GM19238 (cell line): ENCODE results near the gene MUC5AC.
"Not testable (repeated sequence)": the region's sequence is repeated elsewhere in the genome, so short reads cannot be mapped to it uniquely, and the experiment has no call there.

Experiments used
- DNase-seq: peaks from one replicate; pipeline ENCODE4 v3.0.0; 2011; ENCODE audit warnings: low spot score; ENCODE audit not compliant: insufficient read length

MUC5AC gene

DNA sequence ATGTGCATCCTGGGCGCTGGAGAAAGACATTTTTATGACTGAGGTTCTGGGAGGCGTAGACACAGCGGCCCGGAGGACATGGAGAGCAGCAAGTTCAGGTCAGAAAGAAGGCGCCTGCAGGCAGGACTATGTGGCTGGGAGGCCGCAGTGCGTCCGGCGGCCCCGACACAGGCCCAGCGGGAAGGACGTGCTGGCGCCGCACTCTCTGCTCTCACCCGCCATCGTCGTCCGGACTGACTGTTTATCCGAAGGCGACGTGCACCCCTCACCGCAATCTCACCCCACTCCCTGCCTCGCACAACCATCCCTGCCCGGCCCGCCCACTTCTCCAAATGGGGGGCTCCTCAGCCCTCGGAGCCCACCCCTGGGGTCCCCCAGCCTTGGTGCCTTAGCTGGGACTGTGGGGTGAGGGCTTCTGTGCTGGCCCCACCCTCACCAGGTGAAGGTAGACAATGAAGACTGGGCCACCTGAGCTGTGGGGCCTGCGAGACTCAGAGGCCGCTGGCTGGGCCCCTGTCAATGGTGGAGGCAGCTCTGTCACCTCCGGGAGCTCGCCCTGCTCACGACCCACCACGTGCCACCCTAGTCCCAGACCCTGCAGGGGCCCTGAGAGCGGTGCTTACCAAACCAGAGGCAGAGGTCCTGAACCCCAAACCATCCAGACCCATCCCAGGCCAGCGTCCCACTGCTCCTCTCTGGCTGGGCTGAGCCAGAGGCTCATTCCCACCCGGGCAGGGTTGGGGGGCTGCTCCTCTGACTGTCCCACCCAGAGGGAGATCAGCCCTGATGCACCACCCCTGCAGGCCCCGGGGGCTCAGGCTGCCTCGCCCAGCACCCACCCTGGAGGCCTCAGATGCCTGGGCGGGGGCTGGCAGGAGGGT, 48.9 kb downstream of the MUC5AC start:
- DNase-seq = no peak

DNA sequence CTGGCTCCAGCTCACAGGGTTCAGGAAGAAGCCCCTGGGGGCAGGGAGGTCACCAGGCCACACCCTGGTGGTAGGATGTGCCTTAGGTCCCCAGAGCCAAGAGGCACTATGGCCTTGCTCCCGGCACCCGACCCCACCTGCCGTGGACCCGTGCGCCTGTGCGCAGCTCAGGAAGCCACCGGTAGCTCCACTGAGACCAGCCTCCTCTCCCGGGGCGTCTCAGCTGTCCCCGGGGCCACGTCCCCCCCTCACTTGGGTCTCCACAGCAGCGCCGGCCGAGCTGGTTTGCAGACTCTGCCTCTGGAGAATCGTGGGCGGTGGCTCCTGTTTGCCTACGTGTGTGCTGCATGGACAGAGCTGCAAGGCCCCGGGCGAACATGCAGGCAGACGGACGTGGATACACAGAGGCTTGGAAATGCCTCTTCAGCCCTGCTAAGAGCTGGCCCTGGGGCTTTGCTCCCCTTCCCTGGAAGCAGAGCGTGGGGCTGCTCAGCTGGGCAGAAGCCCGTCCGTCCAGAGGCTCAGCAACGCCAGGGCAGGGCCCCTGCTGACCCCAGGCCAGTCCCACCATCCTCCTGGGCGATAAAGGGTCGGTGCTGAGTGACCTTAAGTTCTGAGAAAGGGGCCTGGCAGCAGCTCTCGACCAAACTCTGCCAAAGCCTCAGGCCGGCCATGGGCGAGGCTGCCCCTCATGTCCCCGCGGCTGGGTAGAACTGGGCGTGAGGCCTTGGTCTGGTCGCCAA, 49.8 kb downstream of the MUC5AC start:
- no peak for DNase-seq

DNA sequence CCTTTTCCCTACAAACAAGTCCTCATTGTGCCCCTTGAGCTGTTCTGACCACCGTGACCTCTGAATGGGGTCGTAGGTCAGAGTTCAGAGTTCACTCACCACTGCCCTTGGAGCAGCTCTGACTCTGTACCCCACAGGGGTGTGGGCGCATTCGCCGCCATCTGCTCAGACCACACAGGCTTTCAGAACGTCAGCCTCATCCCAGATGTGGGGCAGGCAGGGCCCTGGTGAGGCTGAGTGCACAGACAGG, 50.3 kb downstream of the MUC5AC start:
- DNase-seq = no peak

DNA sequence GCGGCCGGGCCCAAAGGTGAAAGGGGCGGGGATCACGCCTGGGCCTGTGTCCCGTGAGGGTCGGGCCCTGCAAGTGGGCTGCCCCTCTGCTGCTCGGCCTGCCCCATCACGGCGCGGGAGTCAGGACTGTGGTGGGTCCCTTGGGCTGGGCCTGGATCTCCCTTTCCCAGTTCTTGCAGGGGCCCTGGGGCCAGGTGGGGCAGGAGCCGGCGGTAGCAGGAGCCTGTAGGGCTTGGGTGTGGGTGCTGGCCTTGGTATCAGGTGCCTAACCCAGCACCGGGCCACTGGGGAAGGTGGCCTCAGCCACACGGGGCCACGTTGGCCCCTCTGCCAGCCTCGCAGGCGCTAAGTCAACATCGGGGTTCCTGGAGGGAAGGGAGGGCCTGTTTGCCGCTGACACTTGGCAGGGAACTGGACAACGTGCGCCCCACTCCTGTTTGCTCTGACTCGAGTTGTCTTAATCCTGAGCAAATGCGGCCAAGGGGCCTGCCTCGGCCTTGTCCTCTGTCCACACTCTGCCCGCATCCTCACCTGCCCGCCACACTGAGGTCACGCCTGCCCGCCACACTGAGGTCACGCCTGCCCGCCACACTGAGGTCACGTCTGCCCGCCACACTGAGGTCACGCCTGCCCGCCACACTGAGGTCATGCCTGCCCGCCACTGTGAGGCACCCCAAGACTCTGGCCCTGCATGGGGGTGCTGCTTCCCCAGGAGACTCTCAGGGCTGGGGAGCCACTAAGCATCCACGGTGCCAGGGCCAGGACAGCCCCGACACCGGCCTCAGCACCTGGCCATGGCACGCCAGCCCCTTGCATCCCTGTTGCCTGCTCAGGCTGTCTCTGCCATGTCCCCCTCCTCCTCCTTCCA, 50.9 kb downstream of the MUC5AC start:
- DNase-seq = no peak

DNA sequence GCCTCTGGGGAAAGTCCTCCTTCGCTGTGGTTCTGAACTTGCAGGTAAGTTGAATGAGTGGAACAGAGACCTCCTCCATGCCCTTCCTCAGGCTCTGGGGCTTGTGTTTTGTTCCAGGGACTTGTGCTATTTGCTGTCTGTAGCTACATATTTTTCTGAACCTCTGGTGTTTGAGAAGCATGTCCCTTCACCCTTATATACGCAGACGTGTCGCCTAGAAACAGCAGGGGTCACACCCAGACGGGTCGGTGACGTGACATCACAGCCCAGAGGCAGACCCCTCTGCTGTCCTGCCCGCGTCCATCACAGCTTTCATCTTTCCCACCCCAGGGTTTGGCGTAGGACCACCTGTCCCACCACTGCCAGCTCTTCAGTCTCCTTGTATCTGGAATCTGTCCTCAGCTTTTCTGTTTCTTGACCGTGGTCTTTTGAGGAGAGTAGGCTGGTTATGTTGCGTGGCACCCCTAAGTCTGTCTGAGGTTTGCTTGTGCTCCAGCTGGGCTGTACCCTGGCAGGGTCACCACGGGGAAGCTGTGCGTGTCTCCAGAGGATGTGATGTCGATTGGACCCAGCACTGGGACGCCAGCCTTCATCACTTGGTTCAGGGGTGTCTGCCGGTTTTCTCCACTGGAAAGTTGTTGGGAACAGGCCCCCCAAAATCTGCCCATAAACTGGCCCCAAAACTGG, 51.8 kb downstream of the MUC5AC start:
- DNase-seq = no peak

DNA sequence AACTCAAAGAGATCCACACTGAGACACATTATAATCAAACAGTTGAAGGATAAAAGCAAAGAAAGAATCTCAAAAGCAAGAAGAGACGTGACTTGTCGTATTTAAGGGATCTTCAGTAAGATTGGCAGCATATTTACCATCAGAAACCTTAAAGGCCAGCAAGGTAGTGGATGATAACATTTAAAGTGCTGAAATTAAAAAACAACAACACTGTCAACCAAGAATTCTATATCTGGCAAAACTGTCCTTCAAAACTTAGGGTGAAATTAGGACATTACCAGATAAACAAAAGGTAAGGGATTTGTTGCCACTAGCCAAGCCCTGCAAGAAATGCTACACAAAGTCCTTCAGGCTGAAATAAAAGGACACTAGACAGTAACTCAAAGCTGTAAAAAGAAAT, 54.1 kb downstream of the MUC5AC start:
- no peak for DNase-seq

DNA sequence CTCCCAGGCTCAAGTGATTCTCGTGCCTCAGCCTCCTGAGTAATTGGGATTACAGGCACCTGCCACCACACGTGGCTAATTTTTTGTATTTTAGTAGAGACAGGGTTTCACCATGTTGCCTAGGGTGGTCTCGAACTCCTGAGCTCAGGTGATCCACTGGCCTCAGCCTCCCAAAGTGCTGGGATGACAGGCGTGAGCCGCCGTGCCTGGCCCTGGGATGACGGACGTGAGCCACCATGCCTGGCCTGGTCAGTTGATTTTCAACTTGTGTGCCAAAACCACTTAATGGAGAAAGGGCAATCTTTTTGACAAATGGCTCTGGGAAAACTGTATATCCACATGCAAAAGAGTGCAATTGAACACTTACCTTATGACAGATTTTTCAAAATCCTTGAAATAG, 58.1 kb downstream of the MUC5AC start:
- not testable (repeated sequence) for DNase-seq

DNA sequence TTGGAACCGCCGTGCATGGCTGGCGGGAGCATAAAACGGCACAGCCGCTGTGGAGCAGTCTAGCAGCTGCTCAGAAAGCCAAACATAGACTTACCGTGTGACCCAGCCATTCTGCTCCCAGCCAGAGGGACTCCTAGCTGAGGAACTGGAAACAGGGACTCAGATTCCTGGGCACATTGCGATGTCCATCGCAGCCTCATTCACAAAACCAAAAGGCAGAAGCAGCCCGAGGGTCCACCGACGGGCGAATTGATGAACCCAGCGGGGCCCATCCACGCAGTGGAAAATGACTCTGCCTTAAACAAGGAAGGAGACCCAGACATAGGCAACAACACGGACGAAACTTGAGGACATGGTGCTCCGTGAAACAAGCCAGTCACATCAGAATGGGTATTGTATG, 59.4 kb downstream of the MUC5AC start:
- DNase-seq = no peak

DNA sequence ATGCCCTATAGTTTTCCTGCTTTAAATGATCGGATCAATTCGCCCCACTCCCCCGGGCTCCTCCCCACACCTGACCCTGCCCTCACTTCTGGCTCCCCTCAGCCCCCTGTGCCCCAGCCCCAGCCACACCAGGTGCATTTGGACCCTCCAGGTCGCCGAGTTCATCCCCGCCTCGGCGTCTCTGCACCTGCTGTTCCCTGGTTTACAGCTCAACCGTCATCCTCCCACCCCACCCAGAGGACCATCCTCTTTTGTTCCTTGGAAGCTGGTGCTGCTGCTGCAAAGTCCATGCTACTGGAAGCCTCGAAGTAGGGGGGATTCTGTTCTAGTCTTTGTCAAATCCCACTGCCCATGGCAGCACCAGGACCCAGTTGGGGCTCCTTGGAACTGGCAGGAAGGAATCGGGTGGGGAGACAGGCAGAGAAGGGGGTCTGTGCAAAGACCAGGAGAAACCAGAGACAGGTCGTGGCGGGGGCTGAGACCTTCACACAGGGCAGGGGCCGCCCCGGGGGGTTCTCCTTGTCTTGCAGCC, 60.6 kb downstream of the MUC5AC start:
- no peak for DNase-seq

DNA sequence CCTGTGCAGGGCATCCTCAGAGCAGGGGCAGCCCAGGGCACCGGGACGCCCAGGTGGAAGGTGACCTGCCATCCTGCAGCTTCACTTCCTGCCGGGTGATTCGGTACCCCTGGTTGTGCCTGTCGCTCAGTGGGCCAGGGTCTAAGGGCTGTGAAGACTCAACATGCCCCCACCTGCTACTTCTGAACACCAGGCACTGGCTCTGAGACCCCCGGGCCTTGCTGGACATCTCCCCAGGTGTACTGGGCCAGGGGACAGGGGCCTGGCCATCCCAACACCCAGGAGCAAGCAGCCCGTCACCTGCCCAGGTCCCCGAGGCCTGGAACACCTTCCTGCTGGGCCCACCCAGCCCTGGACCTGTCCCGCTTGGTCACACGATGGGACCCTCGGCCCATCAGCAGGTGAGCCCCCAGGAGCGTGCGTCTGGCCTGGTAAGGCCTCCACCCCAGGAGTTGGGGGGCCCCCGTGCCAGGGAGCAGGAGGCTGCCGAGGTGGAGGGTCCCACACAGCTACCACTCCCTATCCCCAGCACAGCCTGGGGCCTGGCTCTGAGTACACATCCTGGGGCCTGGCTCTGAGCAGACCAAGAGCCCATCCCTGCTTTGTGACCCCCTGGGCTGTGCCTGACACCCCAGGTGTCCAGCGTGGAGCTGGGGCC, 61.2 kb downstream of the MUC5AC start:
- DNase-seq = no peak

DNA sequence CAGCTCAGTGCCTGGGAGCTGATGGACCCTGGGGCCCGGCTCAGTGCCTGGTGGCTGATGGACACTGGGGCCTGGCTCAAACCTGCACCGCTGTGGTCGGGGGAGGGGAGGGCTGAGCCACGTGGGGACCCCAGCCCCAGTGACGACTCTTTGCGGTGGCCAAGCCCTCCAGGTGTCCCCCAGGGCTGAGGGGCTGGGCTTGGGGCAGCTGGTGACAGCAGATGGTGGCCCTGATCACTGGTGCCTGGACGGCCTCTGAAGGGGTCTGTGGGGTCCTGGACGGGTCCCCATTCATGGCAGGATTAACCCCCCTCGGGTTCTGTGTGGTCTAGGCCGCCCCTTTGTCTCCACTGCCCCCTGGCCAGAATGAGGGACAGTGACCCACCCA, 61.7 kb downstream of the MUC5AC start:
- DNase-seq = no peak

DNA sequence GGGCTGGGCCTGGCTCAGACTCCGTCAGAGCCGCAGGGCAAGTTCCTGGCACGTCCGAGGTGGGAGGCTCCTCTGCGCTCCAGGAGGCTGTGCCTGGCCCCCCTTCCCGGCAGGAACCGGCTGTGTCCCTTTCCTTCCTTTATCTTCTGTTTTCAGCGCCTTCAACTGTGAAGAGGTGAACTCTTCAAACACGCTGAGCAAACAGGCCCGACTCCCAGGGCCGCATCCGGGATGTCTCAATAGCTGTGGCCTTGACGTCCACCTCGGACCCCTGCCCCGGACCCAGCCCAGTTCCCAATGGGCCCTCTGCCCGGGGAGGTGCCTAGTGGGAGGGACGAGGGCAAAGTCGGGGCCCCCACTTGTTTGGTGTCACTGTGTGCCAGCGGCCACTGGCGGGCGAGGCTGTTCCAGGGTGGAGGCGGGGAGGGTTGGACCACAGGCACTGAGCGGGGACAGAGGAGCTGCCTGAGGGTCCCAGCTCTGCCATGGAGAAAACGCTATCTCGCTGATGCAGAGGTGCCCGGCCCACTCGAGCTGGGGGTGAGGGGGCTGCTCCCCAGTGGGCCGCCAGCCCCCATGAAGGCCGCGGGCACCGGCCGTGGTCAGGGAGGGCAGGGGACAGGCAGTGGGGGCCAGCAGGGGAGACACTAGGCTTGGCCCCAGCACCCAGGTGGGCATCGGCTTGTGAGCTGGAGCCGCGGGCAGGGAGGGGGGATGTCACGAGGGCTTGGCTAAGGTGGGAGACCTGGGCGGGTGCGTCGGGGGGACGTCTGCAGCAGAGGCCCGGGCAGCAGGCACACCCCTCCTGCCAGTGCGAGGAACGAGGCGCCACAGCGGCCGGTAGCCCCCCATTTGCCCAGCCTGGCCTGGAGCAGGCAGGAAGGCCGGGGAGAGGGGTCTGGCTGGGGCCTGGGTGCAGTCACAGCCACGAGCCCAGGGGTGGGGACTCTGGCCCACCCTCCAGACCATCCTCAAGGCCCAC, 62.4 kb downstream of the MUC5AC start:
- DNase-seq = no peak

DNA sequence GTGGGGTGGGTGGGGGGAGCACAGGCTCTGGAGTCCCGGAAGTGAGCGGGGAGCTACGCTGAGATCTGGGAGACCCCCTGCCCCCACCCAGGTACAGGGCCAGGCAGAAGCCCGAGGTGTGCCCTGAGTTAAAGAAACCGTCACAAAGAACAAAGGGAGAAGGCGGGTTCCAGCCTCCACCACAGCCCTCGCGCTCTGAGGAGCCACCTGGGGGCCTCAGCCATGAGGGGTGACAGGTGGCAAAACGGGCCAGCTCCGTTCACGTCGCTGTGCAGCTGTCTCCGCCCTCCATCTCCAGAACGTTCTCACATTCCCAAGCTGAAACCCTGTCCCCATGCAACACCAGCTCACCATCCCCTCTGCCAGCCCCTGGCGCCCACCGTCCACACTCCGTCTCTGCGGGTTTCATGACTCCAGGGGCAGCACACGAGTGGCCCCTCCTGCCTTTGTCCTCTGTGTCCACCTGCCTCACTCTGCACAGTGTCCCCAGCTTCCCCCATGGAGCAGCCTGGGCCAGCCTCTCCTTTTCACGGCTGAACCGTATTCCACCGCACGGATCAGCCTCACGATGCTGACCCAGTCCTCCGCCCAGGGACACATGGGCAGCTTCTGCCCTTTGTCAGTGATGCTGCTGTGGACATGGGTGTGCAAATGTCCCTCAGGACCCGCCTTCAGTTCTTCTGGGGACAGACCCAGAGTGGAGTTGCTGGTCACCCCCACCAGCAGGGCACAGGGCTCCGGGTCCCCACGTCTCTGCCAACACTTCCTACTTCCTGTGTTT, 63.4 kb downstream of the MUC5AC start:
- no peak for DNase-seq

DNA sequence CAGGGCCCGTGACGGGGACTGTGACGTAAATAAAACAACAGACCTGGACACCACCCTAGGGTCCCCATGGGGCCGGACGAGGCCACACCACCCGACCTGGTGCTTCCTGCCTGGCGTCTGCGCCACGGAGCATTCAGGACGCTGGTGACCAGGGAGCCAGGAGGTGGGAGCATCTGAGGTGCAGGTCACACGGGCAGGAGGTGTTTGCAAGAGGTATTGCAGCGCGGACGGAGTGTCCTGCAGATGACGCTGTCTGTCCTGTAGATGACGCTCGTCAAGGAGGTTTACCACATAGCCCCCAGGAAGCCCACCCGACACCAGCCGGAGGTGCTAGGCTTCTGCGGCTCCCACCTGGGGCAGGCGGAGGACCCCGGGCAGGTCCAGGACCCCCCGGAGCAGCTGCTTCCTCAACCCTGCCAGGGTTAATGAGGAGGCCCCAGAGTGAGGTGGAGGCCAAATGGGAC, 64.1 kb downstream of the MUC5AC start:
- no peak for DNase-seq

DNA sequence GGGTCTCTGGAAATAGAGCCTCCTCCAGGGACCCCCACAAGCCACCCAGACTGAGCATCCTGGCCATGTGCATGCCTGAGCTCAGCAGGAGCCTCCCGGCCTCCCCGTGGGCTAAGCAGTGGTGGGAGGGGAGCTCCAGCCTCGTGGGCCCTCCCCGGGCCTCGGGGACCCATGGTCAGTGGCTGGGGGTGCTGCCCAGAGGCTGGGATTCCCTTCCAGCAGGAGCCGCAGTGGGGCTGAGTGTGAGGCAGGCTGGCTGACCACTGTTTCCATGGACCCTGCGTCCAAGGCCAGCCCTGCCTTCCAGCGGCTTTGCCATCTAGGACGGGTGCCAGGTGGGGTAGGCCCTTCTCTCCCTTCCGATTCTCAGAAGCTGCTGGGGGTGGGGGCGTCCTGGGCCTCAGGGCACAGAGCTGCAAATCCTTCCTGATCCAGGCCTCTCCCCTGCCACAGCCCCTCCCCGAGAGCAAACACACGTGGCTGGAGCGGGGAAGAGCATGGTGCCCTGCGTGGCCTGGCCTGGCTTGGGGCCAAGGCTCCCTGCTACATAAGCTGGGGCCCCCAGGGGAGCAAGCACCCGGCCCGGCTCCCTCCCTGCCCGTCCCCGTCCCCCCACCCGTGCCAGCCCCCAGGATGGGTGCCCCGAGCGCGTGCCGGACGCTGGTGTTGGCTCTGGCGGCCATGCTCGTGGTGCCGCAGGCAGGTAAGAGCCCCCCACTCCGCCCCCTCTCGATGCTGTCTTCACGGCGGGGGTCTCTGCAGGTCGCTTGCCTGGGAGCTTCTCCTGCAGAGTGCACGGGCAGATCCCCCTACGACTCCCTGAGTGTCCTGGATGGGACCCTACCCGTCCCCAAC, 65.0 kb downstream of the MUC5AC start, which contains the start of gene MUC5B:
MUC5B (plus strand) TSS at position 576 of the 855 bp plus-strand sequence; CDS start at position 634, 58 bp downstream.
- no peak for DNase-seq

DNA sequence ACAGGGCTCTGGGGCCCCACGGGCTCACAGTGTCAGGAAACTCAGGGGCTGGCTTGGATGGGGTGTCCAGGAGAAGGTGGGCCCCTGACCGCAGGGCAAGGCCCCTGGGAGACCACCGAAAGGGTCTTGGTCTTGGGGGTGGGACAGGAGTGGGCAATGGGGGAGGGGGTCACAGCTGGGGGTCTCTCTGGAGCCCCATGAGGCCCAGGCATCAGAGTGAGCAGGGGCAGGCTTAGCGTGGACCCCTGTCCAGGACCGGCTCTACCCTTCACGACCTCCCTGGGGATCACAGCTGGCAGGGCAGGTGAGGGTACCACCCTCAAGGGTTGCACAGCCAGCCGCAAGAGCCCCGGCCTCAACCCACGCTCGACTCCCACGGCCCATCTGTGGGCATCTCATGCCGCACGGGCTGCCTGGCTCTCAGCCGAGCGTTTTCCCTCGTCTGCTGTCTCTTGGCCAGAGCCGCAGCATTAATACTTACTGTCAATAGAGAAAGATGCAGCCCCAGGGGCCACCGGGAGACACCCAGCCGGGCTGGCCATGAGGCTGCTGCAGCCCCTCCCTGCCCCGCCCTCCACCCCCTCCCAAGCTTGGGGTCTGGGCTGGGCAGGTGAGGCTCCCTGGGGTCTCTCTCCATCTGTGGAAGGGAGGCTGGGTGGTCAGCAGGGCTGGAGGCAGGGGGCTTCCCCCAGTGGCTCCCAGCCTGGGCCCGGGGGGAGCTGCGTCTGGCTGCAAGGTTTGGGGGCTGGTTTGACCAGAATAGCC, 65.8 kb downstream of the MUC5AC start:
- no peak for DNase-seq

DNA sequence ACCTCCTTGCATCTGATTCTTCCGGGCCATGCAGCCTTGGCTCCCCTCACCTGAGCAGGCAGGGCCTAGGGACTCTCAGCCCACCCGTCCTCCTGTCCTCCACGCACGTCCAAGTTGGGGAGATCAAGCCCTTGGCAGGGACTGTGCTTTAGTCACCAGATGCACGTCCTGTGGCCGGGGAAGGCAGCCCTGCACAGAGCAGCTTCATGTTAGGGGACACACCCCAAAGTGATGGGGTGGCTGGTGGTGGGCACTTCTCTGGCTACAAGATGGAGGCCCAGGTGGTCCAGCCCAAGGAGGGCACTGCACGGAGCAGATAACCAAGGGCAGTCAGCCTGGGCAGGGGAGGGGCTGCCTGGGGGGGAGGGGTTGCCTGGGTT, 66.3 kb downstream of the MUC5AC start:
- no peak for DNase-seq
